MM.1S (cell line): ENCODE results near the gene SSTR4.

Source experiments
- EZH2 ChIP-seq: fragments of 300-600 bp; sonication (generic); optimal IDR thresholded peaks from 2 replicates; pipeline ENCODE3; 2017; ENCODE audit warnings: low read depth, mild to moderate bottlenecking, antibody characterized with exemption, low read length, mixed read lengths
- TF ChIP-seq, protein P1 (sequence below): fragments of 300-600 bp; sonication (generic); IDR thresholded peaks from 2 replicates; pipeline ENCODE4 v1.5.1; 2016; ENCODE audit warnings: antibody characterized with exemption, low read length, mixed read lengths

DNA sequence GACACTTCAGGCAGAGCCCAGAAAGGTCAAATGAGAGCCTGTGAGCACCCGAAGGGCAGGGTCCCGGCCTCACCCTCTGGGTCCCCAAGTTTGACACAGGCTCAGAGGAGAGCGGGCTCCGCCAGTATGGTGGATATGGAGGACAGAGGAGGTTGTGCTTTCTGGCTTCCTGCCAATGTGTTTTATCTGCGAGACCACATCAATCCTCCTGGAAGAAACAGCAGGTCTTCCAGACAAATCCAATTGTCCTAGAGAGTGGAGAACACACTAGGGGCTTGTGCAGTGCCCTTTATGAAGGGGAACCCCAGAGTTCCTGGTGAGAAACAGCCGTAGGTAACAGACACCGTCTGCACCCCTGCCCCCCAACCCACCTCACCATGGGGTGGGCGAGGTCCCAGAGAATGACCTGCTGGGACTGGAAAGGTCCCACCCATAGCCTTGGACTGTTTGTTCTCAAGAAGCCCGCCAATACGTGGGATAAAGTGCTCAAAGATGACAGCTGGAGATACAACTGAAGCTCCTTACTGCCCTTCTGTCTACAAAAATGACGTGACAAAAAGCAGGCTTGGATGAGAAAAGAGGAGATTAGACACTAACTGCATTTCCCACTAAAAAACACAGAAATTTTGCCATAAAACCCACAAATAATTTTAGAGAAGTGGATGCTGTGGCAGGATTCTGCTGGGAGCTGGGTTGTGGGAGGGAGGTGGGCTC, 23.9 kb upstream of the SSTR4 start:
- no peak for TF ChIP-seq EZH2
- TF ChIP-seq, protein P1, sequence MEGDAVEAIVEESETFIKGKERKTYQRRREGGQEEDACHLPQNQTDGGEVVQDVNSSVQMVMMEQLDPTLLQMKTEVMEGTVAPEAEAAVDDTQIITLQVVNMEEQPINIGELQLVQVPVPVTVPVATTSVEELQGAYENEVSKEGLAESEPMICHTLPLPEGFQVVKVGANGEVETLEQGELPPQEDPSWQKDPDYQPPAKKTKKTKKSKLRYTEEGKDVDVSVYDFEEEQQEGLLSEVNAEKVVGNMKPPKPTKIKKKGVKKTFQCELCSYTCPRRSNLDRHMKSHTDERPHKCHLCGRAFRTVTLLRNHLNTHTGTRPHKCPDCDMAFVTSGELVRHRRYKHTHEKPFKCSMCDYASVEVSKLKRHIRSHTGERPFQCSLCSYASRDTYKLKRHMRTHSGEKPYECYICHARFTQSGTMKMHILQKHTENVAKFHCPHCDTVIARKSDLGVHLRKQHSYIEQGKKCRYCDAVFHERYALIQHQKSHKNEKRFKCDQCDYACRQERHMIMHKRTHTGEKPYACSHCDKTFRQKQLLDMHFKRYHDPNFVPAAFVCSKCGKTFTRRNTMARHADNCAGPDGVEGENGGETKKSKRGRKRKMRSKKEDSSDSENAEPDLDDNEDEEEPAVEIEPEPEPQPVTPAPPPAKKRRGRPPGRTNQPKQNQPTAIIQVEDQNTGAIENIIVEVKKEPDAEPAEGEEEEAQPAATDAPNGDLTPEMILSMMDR, result no peak
